ENCODE data around the gene AKT1. TPM values are rescaled to one million over a fixed set of nuclear protein-coding genes. Genes with fewer than 3 reads are reported as not detected.

The AKT1 gene
- total and polyA plus RNA-seq, 4 donors: 30.6 to 192 (median 58.7) TPM

GRCh38 chr14:104739546-104740516 is 55.7 kb downstream of the AKT1 start:
- Histone ChIP-seq H3K9me3 (ENCODE audit: control insufficient read depth in 4 of 4, low read length in 3 of 4) (no peaks in the 10 kb centered on the region), H3K27ac (ENCODE audit: low read depth in 1 of 2, low read length in 2 of 2) (no peak overlapping the region), H3K36me3 (ENCODE audit: control insufficient read depth in 4 of 4, insufficient read depth in 3 of 4, low read depth in 1 of 4, low read length in 3 of 4) (peaks cover 0 to 35% (median 20%) of the 10 kb centered on the region in 4 donors), H3K4me3 (ENCODE audit: low read depth in 1 of 3, low read length in 3 of 3) (no peak overlapping the region), H3K27me3 (ENCODE audit: control insufficient read depth in 4 of 4, insufficient read depth in 4 of 4, low read length in 3 of 4) (no peaks in the 10 kb centered on the region), H3K9ac (ENCODE audit: low read depth in 1 of 2, low read length in 2 of 2) (no peak overlapping the region), H3K4me1 (ENCODE audit: control insufficient read depth in 4 of 4, insufficient read depth in 4 of 4, low read length in 3 of 4) (peaks cover 10 to 27% (median 21%) of the 10 kb centered on the region in 4 donors)
- no peak for TF ChIP-seq ZBTB33 (IDR thresholded peaks at IDR 0.05)
- no peak for TF ChIP-seq GABPA (IDR thresholded peaks at IDR 0.05 in 1 of 2, conservative IDR thresholded peaks at IDR 0.05 in 1 of 2)
- TF ChIP-seq NR2F2 (IDR thresholded peaks at IDR 0.05): no peak
- WGBS: 89% methylated on average over 29 of the region's 29 CpGs
- no peak for DNase-seq (ENCODE audit: low spot score)

DNA sequence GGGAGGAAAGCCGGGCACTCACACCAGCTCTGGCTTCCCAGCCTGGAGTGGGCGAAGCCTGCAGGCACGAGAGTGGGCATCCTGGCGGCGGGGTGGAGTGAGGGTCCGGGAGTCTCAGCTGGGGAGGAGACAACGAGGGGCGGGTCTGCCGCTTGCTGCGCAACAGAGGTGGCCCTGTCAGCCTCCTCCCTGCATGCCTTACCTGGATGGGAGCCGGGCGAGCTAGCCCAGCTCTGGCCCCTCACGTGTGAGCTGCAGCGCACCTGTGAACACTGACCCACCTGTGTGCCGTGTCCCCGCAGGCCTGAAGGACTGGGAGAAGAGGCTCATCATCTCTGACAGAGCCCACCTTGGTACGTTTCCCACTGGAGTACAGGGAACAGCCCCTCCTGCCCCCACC is 56.5 kb downstream of the AKT1 start:
- no peak overlapping the region for H3K9ac ChIP-seq (ENCODE audit: low read depth in 1 of 2, low read length in 2 of 2)
- no peaks in the 10 kb centered on the region for H3K27me3 ChIP-seq (ENCODE audit: control insufficient read depth in 4 of 4, insufficient read depth in 4 of 4, low read length in 3 of 4)
- peaks cover 17 to 35% (median 27%) of the 10 kb centered on the region in 4 donors for H3K4me1 ChIP-seq (ENCODE audit: control insufficient read depth in 4 of 4, insufficient read depth in 4 of 4, low read length in 3 of 4)
- H3K4me3 ChIP-seq (ENCODE audit: low read depth in 1 of 3, low read length in 3 of 3): no peak overlapping the region
- no peaks in the 10 kb centered on the region for H3K9me3 ChIP-seq (ENCODE audit: control insufficient read depth in 4 of 4, low read length in 3 of 4)
- H3K36me3 ChIP-seq (ENCODE audit: control insufficient read depth in 4 of 4, insufficient read depth in 3 of 4, low read depth in 1 of 4, low read length in 3 of 4): peaks cover 0 to 31% (median 20%) of the 10 kb centered on the region in 4 donors
- WGBS: 96% methylated on average over 17 of the region's 17 CpGs
- TF ChIP-seq TAF1 (conservative IDR thresholded peaks at IDR 0.05) (no peak), FOXA2 (IDR thresholded peaks at IDR 0.05) (no peak), GABPA (IDR thresholded peaks at IDR 0.05 in 1 of 2, conservative IDR thresholded peaks at IDR 0.05 in 1 of 2) (no peak), RXRA (IDR thresholded peaks at IDR 0.05) (no peak), SP1 (IDR thresholded peaks at IDR 0.05) (no peak), RAD21 (IDR thresholded peaks at IDR 0.05) (no peak), YY1 (IDR thresholded peaks at IDR 0.05) (no peak), ATF3 (IDR thresholded peaks at IDR 0.05) (no peak), ZBTB33 (IDR thresholded peaks at IDR 0.05) (no peak), HNF4G (IDR thresholded peaks at IDR 0.05) (no peak), JUND (IDR thresholded peaks at IDR 0.05) (no peak), EGR1 (IDR thresholded peaks at IDR 0.05; ENCODE audit: low read depth in 2 of 2) (no peak), FOXA1 (IDR thresholded peaks at IDR 0.05) (no peak), HNF4A (conservative IDR thresholded peaks at IDR 0.05) (no peak), NR2F2 (IDR thresholded peaks at IDR 0.05) (no peak), MAX (IDR thresholded peaks at IDR 0.05) (no peak)
- TF ChIP-seq, protein P1, sequence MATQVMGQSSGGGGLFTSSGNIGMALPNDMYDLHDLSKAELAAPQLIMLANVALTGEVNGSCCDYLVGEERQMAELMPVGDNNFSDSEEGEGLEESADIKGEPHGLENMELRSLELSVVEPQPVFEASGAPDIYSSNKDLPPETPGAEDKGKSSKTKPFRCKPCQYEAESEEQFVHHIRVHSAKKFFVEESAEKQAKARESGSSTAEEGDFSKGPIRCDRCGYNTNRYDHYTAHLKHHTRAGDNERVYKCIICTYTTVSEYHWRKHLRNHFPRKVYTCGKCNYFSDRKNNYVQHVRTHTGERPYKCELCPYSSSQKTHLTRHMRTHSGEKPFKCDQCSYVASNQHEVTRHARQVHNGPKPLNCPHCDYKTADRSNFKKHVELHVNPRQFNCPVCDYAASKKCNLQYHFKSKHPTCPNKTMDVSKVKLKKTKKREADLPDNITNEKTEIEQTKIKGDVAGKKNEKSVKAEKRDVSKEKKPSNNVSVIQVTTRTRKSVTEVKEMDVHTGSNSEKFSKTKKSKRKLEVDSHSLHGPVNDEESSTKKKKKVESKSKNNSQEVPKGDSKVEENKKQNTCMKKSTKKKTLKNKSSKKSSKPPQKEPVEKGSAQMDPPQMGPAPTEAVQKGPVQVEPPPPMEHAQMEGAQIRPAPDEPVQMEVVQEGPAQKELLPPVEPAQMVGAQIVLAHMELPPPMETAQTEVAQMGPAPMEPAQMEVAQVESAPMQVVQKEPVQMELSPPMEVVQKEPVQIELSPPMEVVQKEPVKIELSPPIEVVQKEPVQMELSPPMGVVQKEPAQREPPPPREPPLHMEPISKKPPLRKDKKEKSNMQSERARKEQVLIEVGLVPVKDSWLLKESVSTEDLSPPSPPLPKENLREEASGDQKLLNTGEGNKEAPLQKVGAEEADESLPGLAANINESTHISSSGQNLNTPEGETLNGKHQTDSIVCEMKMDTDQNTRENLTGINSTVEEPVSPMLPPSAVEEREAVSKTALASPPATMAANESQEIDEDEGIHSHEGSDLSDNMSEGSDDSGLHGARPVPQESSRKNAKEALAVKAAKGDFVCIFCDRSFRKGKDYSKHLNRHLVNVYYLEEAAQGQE (IDR thresholded peaks at IDR 0.05): no peak
- TF ChIP-seq, protein P2, sequence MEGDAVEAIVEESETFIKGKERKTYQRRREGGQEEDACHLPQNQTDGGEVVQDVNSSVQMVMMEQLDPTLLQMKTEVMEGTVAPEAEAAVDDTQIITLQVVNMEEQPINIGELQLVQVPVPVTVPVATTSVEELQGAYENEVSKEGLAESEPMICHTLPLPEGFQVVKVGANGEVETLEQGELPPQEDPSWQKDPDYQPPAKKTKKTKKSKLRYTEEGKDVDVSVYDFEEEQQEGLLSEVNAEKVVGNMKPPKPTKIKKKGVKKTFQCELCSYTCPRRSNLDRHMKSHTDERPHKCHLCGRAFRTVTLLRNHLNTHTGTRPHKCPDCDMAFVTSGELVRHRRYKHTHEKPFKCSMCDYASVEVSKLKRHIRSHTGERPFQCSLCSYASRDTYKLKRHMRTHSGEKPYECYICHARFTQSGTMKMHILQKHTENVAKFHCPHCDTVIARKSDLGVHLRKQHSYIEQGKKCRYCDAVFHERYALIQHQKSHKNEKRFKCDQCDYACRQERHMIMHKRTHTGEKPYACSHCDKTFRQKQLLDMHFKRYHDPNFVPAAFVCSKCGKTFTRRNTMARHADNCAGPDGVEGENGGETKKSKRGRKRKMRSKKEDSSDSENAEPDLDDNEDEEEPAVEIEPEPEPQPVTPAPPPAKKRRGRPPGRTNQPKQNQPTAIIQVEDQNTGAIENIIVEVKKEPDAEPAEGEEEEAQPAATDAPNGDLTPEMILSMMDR (IDR thresholded peaks at IDR 0.05; ENCODE audit: low read depth, low read length, missing input control): no peak
- no peak for DNase-seq (ENCODE audit: low spot score)
- no peak overlapping the region for H3K27ac ChIP-seq (ENCODE audit: low read depth in 1 of 2, low read length in 2 of 2)

Measured in liver (tissue), 9 donors.